DMS114 treated with DMSO at 0.1 percent for 48 hours (cell line): Measurements from ENCODE around the gene SNPH.

ENCODE experiments used
- DNase-seq: peaks from one replicate; lab custom pipeline; 2025; ENCODE audit not compliant: unreplicated experiment; lab: John Stamatoyannopoulos, UW

SNPH gene

GRCh38 chr20:1263853-1264252, 2.2 kb upstream of the SNPH start:
- DNase-seq: no peak

- DNase-seq: no peak
Observed at GRCh38 chr20:1264727-1265126, 1.4 kb upstream of the SNPH start.

DNA sequence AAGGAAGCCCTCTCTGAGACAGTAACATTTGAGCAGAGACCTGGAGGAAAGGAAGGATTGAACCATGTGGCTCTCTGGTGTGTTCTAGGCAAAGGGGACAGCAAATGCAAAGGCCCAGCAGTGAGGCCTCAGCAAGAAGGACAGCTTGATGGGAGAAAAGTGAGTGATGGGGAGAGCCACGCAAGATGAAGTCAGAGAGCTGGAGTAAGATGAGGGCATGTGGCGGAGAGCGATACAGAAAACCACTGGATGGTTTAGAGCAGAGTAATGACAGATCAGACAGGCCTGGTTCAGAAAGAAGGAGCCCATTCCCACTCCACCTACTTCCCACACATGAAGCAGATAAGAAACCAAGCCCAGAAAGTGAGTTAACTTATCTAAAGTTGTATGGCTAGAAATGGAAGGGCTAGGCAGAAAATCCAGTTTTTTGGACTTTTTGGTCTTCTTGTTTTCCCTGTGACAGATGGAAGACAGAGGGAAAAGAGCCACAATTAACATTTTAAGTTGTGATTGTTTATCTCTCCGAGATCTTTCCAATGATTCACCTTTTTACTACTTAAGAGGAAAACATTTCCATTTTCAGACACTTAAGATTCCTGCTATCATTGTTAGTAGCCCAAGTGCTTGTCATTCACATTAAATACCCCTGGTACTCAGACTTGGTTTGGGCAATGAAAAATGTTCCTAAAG, 723 bp upstream of the SNPH start:
- DNase-seq: no peak

DNA sequence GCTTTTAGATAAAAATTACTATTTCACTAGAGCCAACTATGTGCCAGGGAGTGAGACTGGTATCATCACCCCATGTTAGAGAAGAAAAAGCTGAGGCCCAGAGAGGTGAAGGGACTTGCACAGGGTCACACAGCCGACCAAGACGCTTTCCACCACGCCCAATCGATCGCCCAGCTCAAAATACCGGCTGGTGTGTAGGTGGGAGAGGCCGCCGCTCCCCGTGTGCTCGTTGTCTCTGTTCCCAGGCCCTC, 253 bp upstream of the SNPH start:
- DNase-seq: no peak

GRCh38 chr20:1267161-1267560, 1.1 kb downstream of the SNPH start:
- DNase-seq: no peak

DNA sequence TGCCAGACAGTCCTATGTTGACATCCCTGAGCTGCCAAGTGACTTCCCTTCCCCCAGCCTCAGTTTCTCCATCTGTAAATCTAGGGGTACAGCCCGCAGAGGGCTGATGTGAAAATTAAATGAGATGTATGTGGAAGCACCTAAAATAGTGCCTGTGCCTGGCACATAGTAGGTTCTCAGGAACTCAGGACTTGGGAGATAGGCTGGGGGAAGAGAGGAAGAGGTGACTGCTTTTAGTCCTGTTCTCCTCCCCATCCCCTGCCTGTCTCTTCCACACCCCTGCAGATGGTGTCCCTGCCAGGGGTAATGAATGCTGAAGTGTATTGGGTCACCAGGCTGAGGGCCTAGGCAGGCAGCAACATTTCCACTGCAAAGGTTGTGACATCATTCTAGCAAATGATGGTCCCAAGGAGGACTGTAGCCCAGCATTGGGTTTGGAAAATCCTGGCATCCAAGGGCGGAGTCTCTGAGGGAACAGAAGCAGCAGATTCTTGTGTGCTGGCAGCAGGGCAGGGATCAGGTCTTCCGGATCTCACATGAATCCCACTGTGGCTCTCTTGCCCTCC, 1.8 kb downstream of the SNPH start:
- no peak for DNase-seq

- DNase-seq: no peak
Observed at GRCh38 chr20:1269235-1269634, 3.1 kb downstream of the SNPH start.

- no peak for DNase-seq
Observed at GRCh38 chr20:1269850-1270249, 3.8 kb downstream of the SNPH start.

DNA sequence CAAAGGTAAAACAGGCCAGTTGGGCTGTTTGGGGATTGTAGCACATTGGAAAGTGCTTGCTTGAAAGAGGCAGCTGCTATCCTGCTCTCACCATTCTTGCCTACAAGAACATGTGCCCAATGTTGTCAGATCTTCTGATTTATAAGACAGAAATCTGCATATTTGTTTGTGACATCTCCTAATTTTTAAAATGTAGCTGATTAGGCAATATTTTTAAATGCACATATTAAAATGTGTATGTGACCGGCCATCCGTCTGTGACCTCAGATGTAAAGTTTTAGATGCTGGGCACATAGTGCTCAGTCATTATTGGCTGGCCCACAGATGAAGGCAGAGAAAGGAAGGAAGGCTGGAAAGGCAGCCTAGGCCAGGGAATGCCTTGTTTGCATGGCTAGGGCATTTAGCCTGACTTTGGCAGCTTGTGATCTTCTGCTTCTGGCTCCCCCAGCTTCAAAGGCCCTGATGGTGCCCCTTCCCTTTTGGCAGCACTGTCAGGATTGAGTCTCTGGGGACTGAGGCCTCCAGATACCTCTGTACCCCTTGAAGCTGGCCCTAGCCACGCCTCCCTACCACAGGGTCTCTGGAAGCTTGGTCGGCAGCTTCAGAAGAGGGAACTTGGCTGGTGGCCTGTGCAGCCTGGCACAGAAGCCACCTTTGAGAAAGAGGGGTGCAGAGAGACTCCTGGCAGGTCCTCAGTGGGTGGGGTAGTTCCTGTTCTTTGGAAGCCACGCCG, 6.4 kb downstream of the SNPH start:
- DNase-seq: no peak

GRCh38 chr20:1273366-1273765, 7.3 kb downstream of the SNPH start:
- no peak for DNase-seq

DNA sequence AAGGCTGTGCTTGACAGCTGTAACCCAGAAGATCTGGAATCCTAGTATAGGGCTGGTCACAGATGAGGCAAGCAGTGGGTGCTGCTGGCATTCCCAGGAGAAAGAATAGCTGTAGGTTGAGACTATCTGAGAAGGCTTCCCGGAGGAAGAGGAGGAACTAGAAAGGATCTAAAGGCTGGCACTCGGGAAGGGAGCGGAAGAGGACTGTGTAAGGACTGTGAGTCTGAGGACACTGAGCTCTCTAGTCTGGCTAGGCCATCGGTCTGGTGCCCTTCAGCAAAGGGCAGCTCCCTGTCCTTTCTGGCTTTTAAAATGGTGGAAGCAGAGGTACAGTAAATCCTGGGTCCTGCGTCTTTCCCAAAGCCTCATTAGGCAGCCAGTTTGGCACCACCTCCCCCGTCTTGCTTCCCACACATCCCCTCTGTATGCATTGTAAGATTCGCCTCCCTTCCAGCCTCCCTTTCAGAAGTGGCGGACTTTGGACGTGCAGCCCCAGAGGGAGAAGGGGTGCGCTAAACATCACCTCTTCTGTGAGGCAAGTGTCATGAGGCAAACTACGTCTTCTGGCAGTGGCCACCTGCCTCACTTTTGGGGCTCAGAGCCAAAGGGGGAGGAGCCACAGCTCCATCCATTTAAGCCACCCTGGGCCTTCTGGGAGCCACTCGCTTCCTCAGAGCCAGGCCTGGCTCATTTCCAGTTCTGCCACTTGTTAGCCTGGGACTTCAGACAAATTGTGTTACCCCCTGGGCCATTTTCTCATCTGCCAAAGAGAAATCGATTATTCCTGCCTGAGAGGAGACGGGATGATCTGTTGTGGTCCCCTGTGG, 8.6 kb downstream of the SNPH start:
- DNase-seq: no peak

DNA sequence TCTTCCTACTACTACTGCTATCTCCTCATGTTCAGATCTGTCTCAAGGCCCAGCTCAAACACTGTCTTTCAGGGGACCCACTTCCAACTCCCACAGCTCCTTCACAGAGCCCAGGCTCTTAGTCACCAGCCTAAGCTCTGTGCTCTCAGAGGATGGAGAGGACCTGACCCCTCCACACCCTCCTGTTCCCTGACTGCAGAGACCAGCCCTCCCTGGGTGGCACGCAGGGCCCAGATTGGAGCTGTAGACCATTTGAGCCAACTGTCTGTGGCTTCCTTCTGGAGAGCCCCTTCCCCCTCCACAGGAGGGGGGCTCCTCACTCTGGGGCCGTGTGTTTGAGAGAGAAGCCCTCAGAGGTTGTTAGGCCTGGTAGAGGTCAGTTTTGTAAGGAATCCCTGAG, 9.8 kb downstream of the SNPH start:
- no peak for DNase-seq

GRCh38 chr20:1277529-1278322, 11.6 kb downstream of the SNPH start:
- DNase-seq: no peak

DNA sequence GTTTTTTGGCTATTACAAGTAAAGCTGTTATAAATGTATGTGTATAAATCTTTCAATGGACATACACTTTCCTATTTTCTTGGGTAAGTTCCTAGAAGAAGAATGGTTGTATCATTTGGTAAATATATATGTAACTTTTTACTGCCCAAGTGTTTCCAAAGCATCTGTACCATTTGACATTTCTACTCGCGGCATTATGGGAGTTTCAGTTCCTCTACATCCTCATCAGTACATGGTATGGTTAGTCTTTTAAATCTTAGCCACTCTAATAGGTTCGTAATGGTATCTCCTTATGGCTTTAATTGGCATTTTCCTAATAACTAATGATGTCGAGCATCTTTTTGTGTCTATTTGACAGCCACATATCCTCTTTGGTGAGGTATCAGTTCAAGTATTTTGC, 12.9 kb downstream of the SNPH start:
- no peak for DNase-seq

- DNase-seq: no peak
Observed at GRCh38 chr20:1280195-1281102, 14.4 kb downstream of the SNPH start.

DNA sequence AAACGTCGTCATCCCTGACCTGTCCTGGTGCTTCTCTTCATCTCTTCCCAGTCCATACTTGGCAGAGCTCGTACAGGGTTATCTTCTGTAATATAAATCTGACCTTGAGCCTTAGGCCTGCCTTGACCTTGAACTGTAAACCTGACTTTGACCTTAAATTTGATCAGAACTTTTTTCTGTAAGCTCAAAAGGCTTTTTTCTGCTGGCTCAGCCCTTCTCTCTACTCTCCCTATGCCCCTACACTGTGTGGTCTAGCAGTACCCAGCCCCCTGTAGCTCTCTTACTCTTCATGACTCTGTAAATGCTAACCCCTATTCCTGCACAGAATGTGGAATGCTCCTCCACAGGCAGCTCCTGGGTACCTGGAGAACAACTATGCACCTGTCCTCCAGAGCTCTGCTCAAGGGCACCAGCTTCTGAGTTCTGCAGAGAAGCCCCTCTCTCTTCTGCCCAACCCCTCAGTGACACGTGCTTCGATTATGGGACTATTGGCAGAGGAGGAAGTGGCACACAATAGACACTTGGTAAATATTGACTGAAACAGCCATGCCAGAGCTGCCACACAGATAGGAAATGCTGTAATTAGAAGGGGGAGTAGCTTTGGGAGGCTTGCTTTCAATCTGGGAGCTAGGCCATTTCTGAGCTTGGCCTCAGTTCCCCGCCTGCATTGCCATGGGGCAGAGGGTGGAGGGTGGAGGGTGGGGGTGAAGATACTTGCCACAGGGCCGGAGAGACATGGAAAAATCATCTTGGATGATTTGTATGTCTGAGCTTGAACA, 15.4 kb downstream of the SNPH start:
- DNase-seq: no peak

GRCh38 chr20:1282966-1283365, 16.9 kb downstream of the SNPH start:
- no peak for DNase-seq

GRCh38 chr20:1283522-1284510, 17.7 kb downstream of the SNPH start:
- no peak for DNase-seq
